Caco-2 (cell line): ENCODE data around the gene PKDREJ. TPM values are rescaled to one million over a fixed set of nuclear protein-coding genes. Genes with fewer than 3 reads are reported as not detected.
A peak's percentile ranks its signal among the peaks of the same experiment; 100 is the strongest.

Source experiments
- BruUV-seq: library from RNA; stranded (reverse); fragments of 400-500 nt; replicated peaks from 2 replicates; lab custom pipeline; 2021; lab: Mats Ljungman, UMichigan
- CTCF ChIA-PET: fragments of 300-600 bp; sonication (Branson Sonifier 250); formaldehyde crosslinking; loops from one replicate; lab custom pipeline; 2022; ENCODE audit warnings: antibody characterized with exemption; lab: Charles Lee
- POLR2A ChIA-PET: fragments of 300-600 bp; sonication (Branson Sonifier 250); formaldehyde crosslinking; loops from one replicate; lab custom pipeline; 2022; ENCODE audit warnings: antibody characterized with exemption; lab: Charles Lee
- DNase-seq, 2 experiments: peaks; one replicate each; pipeline versions ENCODE4 v3.0.0 to v3.0.0-alpha.2; 2020 to 2022
- H3K27me3 ChIP-seq: replicated peaks from 2 replicates; pipeline ENCODE4 v1.6.0; 2011; ENCODE audit warnings: low read length; ENCODE audit not compliant: control insufficient read depth, insufficient read depth
- H3K36me3 ChIP-seq: 2 replicates; pipeline ENCODE4 v1.5.1; 2011; ENCODE audit warnings: low read length; ENCODE audit not compliant: control insufficient read depth, insufficient read depth
- H3K4me1 ChIP-seq: fragments of 250-450 bp; sonication (Bioruptor Pico); 2 replicates; pipeline ENCODE4 v1.5.1; 2020; ENCODE audit warnings: mild to moderate bottlenecking
- H3K4me3 ChIP-seq: 2 replicates; pipeline ENCODE4 v1.5.1; 2011; ENCODE audit warnings: low read depth, mild to moderate bottlenecking, control low read depth, low read length
- H3K9me3 ChIP-seq: fragments of 250-450 bp; sonication (Bioruptor Pico); 2 replicates; pipeline ENCODE4 v1.5.1; 2020; ENCODE audit warnings: mild to moderate bottlenecking, moderate library complexity
- H3K27ac Mint-ChIP-seq: one replicate; pipeline ENCODE4 v1.8.0; 2022; ENCODE audit warnings: mixed read lengths; ENCODE audit not compliant: unreplicated experiment
- H3K27me3 Mint-ChIP-seq: one replicate; pipeline ENCODE4 v1.8.0; 2022; ENCODE audit warnings: mixed read lengths; ENCODE audit not compliant: insufficient read depth, unreplicated experiment
- H3K36me3 Mint-ChIP-seq: one replicate; pipeline ENCODE4 v1.8.0; 2022; ENCODE audit warnings: mild to moderate bottlenecking, mixed read lengths; ENCODE audit not compliant: insufficient read depth, unreplicated experiment
- H3K4me1 Mint-ChIP-seq: one replicate; pipeline ENCODE4 v1.8.0; 2022; ENCODE audit warnings: low read depth, mixed read lengths; ENCODE audit not compliant: unreplicated experiment
- H3K4me3 Mint-ChIP-seq: one replicate; pipeline ENCODE4 v1.8.0; 2022; ENCODE audit warnings: mild to moderate bottlenecking, moderate library complexity, mixed read lengths; ENCODE audit not compliant: unreplicated experiment
- H3K9me3 Mint-ChIP-seq: one replicate; pipeline ENCODE4 v1.8.0; 2022; ENCODE audit warnings: mixed read lengths; ENCODE audit not compliant: unreplicated experiment
- CTCF ChIP-seq, 2 experiments: fragments of 200-600 bp in 1 of 2; IDR thresholded peaks; 1 replicate in 1 of 2; 2 replicates in 1 of 2; pipeline versions ENCODE4 v1.5.1 to v1.8.0; 2011 to 2022; ENCODE audit warnings: antibody characterized with exemption in 1 of 2, control low read depth in 1 of 2, inconsistent platforms in 1 of 2, low read depth in 1 of 2, low read length in 1 of 2, mild to moderate bottlenecking in 1 of 2, moderate library complexity in 1 of 2; ENCODE audit not compliant: insufficient read depth in 1 of 2, severe bottlenecking in 1 of 2, unreplicated experiment in 1 of 2
- intact Hi-C: fragments of 100-400 bp; cut with micrococcal nuclease; formaldehyde crosslinking; loops from one replicate; pipeline ENCODE4 v1.10.0; 2022; ENCODE audit not compliant: unreplicated experiment
- total RNA-seq: library from RNA; stranded (reverse); gene quantifications from 2 replicates; pipeline ENCODE4 v1.2.3, GENCODE V29; 2022

PKDREJ gene
- total RNA-seq, 1 experiment from 2014 or later: not detected

GRCh38 chr22:46286941-46287872 lies 24.1 kb upstream of the PKDREJ start:
- H3K4me1 ChIP-seq: no peaks in the 10 kb centered on the region
- Mint-ChIP-seq H3K36me3 (peaks cover 58% of the 10 kb centered on the region), H3K4me1 (no peaks in the 10 kb centered on the region), H3K4me3 (no peak overlapping the region), H3K9me3 (no peaks in the 10 kb centered on the region), H3K27ac (peak overlapping the region; percentile 49), H3K27me3 (no peaks in the 10 kb centered on the region)
- ChIA-PET POLR2A (interaction anchor here (0.6 kb wide), 1 partner anchor 63 kb away, joined by 3 read pairs; no protein-coding TSS in a partner anchor), CTCF (no interaction called here)
- BruUV-seq: no TSS peak
- no peaks in the 10 kb centered on the region for H3K27me3 ChIP-seq
- H3K36me3 ChIP-seq: peaks cover 3% of the 10 kb centered on the region
- H3K9me3 ChIP-seq: no peaks in the 10 kb centered on the region
- DNase-seq: no peak
- H3K4me3 ChIP-seq: no peak overlapping the region
- no peak for TF ChIP-seq CTCF (IDR thresholded peaks at IDR 0.05; ENCODE audit: insufficient read depth in 1 of 2, low read depth in 1 of 2, low read length in 1 of 2, severe bottlenecking in 1 of 2, unreplicated experiment in 1 of 2)
- intact Hi-C loops: no loop called here

GRCh38 chr22:46286006-46286405 lies 22.9 kb upstream of the PKDREJ start:
- Histone ChIP-seq H3K9me3 (no peaks in the 10 kb centered on the region), H3K27me3 (no peaks in the 10 kb centered on the region), H3K4me1 (no peaks in the 10 kb centered on the region), H3K4me3 (no peak overlapping the region), H3K36me3 (peaks cover 4% of the 10 kb centered on the region)
- CTCF ChIA-PET: no interaction called here
- no peaks in the 10 kb centered on the region for H3K9me3 Mint-ChIP-seq
- no peak overlapping the region for H3K4me3 Mint-ChIP-seq
- TSS peak; percentile 21 for BruUV-seq
- H3K27me3 Mint-ChIP-seq: no peaks in the 10 kb centered on the region
- no peaks in the 10 kb centered on the region for H3K4me1 Mint-ChIP-seq
- no peak for TF ChIP-seq CTCF (IDR thresholded peaks at IDR 0.05; ENCODE audit: insufficient read depth in 1 of 2, low read depth in 1 of 2, low read length in 1 of 2, severe bottlenecking in 1 of 2, unreplicated experiment in 1 of 2)
- POLR2A ChIA-PET: interaction anchor here (0.5 kb wide), 1 partner anchor 289 kb away, joined by 3 read pairs; no protein-coding TSS in a partner anchor
- intact Hi-C loops: no loop called here
- H3K36me3 Mint-ChIP-seq: peaks cover 57% of the 10 kb centered on the region
- no peak overlapping the region for H3K27ac Mint-ChIP-seq
- no peak for DNase-seq

- Mint-ChIP-seq H3K36me3 (peaks cover 54% of the 10 kb centered on the region), H3K27me3 (no peaks in the 10 kb centered on the region), H3K4me1 (no peaks in the 10 kb centered on the region), H3K27ac (no peak overlapping the region), H3K4me3 (no peak overlapping the region), H3K9me3 (no peaks in the 10 kb centered on the region)
- no TSS peak for BruUV-seq
- DNase-seq: no peak
- intact Hi-C loops: no loop called here
- POLR2A ChIA-PET: no interaction called here
- Histone ChIP-seq H3K27me3 (no peaks in the 10 kb centered on the region), H3K36me3 (peaks cover 10% of the 10 kb centered on the region), H3K4me3 (no peak overlapping the region), H3K9me3 (no peaks in the 10 kb centered on the region), H3K4me1 (no peaks in the 10 kb centered on the region)
- TF ChIP-seq CTCF (IDR thresholded peaks at IDR 0.05; ENCODE audit: insufficient read depth in 1 of 2, low read depth in 1 of 2, low read length in 1 of 2, severe bottlenecking in 1 of 2, unreplicated experiment in 1 of 2): no peak
- CTCF ChIA-PET: no interaction called here
Observed at GRCh38 chr22:46281866-46282678, 18.9 kb upstream of the PKDREJ start.
